Brain microvascular endothelial cell (primary cell): ENCODE measurements around the gene ZBTB43.
"Not testable (repeated sequence)": the region's sequence is repeated elsewhere in the genome, so short reads cannot be mapped to it uniquely, and the experiment has no call there.

ENCODE experiments used
- DNase-seq: peaks from one replicate; pipeline ENCODE4 v3.0.0-alpha.2; 2020
- H3K27ac ChIP-seq: fragments of 250-450 bp; sonication (Bioruptor Pico); 2 replicates; pipeline ENCODE4 v1.5.1; 2020; ENCODE audit warnings: mild to moderate bottlenecking, moderate library complexity
- H3K27me3 ChIP-seq: fragments of 250-450 bp; sonication (Bioruptor Pico); replicated peaks from 2 replicates; pipeline ENCODE4 v1.5.1; 2020; ENCODE audit warnings: mild to moderate bottlenecking
- H3K36me3 ChIP-seq: fragments of 250-450 bp; sonication (Bioruptor Pico); replicated peaks from 2 replicates; pipeline ENCODE4 v1.5.1; 2020; ENCODE audit warnings: mild to moderate bottlenecking
- H3K4me3 ChIP-seq: 2 replicates; pipeline ENCODE4 v1.5.1; 2011; ENCODE audit warnings: low read depth, mild to moderate bottlenecking, control low read depth, low read length, moderate library complexity
- CTCF ChIP-seq: IDR thresholded peaks from 2 replicates; pipeline ENCODE4 v1.5.1; 2011; ENCODE audit warnings: low read depth, mild to moderate bottlenecking, moderate library complexity, low read length, control low read depth, inconsistent platforms; ENCODE audit errors: missing control alignments
- in situ Hi-C: cut with HindIII; loops from 2 replicates; pipeline ENCODE4 v1.10.0; 2017; ENCODE audit warnings: low sequenced_read_pairs, low pct_ligation_motif_present

Gene ZBTB43

DNA sequence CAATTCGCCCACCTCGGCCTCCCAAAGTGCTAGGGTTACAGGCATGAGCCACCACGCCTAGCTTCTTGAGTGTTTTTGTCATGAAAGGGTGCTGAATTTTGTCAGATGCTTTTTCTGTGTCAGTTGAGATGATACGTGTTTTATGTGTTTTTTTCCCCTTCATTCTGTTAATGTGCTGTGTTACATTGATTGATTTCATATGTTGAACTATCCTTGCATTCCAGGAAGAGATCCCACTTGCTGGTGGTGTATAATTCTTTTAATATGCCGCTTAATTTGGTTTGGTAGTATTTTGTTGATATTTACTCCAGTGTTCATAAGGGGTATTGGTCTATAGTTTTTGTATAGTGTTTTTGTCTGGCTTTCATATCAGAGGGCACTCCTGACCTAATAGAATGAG, 13.6 kb downstream of the ZBTB43 start:
- no peaks in the 10 kb centered on the region for H3K27me3 ChIP-seq
- no peak for TF ChIP-seq CTCF
- in situ Hi-C loops, result no loop called here
- DNase-seq, result no peak
- H3K4me3 ChIP-seq, result no peak overlapping the region
- no peak overlapping the region for H3K27ac ChIP-seq
- H3K36me3 ChIP-seq, result peaks cover under 1% of the 10 kb centered on the region

DNA sequence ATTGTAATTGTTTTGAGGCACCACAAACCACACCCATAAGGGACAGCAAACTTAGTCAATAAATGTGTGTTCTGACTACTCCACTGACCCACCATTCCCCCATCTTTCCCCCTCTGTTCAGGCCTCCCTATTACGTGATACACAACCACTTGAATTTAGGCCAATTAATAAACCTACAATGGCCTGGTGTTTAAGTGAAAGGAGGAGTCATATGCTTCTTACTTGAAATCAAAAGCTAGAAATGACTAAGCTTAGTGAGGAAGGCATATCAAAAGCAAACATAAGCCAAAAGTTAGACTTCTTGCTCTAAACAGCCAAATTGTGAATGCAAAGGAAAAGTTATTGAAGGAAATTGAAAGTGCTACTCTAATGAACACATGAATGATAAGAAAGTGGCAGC, 14.6 kb downstream of the ZBTB43 start:
- H3K27me3 ChIP-seq, result no peaks in the 10 kb centered on the region
- no peaks in the 10 kb centered on the region for H3K36me3 ChIP-seq
- in situ Hi-C loops, result no loop called here
- H3K4me3 ChIP-seq, result no peak overlapping the region
- no peak for DNase-seq
- TF ChIP-seq CTCF, result no peak
- H3K27ac ChIP-seq, result no peak overlapping the region

DNA sequence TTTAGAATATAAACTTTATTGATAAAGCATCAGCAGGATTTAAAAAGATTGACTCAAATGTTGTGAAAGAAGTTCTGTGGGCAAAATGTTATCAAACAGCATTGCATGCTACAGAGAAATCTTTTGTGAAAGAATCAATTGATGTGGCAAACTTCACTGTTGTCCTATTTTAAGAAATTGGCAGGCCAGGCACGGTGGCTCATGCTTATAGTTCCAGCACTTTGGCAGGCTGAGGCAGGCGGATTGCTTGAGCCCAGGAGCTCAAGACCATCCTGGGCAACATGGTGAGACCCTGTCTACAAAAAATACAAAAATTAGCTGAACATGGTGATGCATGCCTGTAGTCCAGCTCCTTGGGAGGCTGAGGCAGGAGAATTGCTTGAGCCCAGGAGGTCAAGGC, 17.4 kb downstream of the ZBTB43 start:
- no peaks in the 10 kb centered on the region for H3K27me3 ChIP-seq
- no peak for DNase-seq
- in situ Hi-C loops, result no loop called here
- no peak overlapping the region for H3K4me3 ChIP-seq
- H3K27ac ChIP-seq, result no peak overlapping the region
- H3K36me3 ChIP-seq, result no peaks in the 10 kb centered on the region
- no peak for TF ChIP-seq CTCF

- Histone ChIP-seq H3K4me3 (no peak overlapping the region), H3K27me3 (no peaks in the 10 kb centered on the region), H3K36me3 (no peaks in the 10 kb centered on the region), H3K27ac (no peak overlapping the region)
- TF ChIP-seq CTCF, result no peak
- DNase-seq, result no peak
- in situ Hi-C loops, result no loop called here
Observed at GRCh38 chr9:126822873-126823272, 18.0 kb downstream of the ZBTB43 start.

- in situ Hi-C loops, DNase-seq, H3K4me3 ChIP-seq, H3K27ac ChIP-seq, H3K27me3 ChIP-seq, H3K36me3 ChIP-seq: not testable (repeated sequence)
Observed at GRCh38 chr9:126824052-126824451, 19.2 kb downstream of the ZBTB43 start.

- in situ Hi-C loops, result no loop called here
- Histone ChIP-seq H3K27ac (no peak overlapping the region), H3K36me3 (no peaks in the 10 kb centered on the region), H3K27me3 (no peaks in the 10 kb centered on the region), H3K4me3 (no peak overlapping the region)
- no peak for DNase-seq
- no peak for TF ChIP-seq CTCF
Observed at GRCh38 chr9:126827227-126827626, 22.4 kb downstream of the ZBTB43 start.
